HL-60/S4 treated with retinoic acid at 250 ng/mL for 4 days and 3 days (cell line): ENCODE measurements around the gene KCNH4.
"Not testable (repeated sequence)": the region's sequence is repeated elsewhere in the genome, so short reads cannot be mapped to it uniquely, and the experiment has no call there.

Experiments used
- in situ Hi-C: fragments of 300-500 bp; cut with MboI; formaldehyde crosslinking; loops from 2 replicates; pipeline ENCODE4 v1.7.0; 2022; ENCODE audit warnings: low sequenced_read_pairs

KCNH4 gene

DNA sequence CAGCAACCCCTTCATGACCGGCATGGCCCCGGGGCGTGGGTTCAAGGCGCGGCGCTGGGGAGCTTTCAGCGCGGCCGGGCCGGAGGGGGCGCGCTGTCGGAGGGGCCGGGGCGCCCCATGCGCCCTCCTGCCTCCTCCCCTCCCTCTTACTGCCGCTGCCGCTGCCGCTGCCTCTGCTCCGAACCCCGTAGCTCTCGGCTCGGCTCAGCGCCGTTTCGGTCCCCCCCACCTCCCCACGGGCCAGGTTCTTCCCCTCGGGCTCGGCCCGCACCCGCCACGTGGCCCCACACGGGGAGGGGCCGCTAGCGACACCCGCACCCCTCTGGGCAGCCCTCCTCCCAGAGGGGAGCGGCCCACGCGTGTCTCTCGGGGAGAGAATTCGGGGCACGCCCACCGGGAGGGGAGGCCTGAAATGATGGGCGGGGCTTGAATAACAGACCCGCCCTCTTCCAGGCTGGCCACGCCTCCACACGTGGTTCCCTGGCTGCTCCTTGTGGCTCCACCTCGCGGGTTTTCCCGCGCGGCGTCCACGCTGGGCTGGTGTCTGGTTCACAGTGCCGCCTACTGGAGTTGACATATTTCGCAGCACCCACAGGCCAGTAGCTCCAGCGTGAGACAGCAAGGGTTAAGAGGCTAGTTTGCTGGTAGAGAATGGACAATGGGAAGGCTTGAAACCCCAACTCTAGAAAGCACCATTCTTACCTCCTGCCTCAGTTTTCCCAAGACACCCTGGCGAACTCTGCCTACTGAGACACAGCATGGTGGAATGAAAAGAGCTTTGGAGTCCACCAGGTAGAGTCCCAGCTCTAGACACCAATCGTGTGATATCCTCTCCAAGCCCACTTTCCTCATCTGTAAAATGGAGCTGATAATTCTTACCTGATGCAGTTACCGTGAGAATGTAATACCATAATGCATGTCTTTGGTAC, at the start of gene KCNH4:
TSS of gene KCNH4 (minus strand) at position 221 of the 929 bp plus-strand sequence. CDS start at position 24, 197 bp downstream.
- in situ Hi-C loops, result no loop called here

DNA sequence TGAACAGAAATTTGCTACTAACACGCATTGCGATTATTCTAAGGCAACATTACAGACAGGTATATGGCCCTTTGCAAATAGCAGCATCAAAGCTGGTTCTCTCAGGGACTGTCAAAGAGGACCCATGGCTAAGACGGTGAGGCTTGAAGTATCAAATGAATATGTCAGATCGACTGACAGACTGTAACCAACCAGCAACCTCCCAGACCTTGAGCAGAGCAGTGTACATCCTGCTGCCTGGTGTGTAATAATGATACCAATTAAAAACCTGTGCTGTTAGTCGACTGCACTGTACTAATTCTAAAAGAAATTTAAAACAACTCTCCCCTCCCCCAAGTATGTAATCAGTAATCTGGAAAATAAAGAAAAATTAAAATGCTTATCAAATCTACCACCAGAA, 49.3 kb upstream of the KCNH4 start:
- in situ Hi-C loops, result no loop called here

DNA sequence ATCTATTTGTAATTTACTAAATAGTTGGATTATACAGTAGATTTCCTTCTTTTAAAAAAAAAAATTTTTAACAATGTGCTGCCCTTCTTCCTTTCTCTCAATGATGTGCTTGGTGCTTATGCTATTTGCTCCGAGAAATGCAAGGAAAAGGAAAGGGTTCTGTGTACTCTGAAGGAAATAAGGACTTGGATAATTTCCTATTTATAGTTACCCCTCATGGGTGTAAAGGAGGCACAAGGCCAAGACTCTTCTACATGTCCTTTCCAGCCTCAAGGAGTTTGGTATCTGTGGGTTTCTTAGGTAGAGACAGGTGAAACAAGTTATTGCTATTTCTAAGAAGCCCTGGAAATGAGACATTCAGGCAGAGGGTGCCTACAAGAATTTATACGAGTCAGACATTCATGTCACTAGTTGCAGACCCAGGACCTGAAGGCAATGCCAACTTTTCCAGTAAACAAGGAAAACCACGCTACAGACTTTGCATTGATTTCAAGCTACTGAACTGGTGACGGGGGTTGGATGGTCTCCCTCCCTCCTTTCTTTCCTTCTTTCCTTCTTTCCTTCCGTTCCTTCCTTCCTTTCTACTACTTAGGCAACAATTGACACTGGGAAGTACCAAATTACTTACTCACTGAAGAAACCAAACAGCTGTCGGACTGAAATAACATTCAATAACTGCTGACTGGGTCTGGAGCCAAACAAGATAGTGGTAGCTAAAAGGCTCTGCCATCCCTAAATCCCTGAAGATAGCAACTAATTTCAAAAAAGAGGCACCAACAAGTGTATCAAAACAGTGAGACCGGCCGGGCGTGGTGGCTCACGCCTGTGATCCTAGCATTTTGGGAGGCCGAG, 47.1 kb upstream of the KCNH4 start:
- in situ Hi-C loops, result no loop called here

- in situ Hi-C loops, result no loop called here
These were observed 44.7 kb upstream of the KCNH4 start for GRCh38 chr17:42225646-42226045.

GRCh38 chr17:42224651-42225050, 43.7 kb upstream of the KCNH4 start:
- in situ Hi-C loops, result no loop called here

GRCh38 chr17:42221886-42222745, 41.2 kb upstream of the KCNH4 start:
- in situ Hi-C loops, result no loop called here

- in situ Hi-C loops, result not testable (repeated sequence)
These were observed 38.3 kb upstream of the KCNH4 start for GRCh38 chr17:42219280-42219679.

DNA sequence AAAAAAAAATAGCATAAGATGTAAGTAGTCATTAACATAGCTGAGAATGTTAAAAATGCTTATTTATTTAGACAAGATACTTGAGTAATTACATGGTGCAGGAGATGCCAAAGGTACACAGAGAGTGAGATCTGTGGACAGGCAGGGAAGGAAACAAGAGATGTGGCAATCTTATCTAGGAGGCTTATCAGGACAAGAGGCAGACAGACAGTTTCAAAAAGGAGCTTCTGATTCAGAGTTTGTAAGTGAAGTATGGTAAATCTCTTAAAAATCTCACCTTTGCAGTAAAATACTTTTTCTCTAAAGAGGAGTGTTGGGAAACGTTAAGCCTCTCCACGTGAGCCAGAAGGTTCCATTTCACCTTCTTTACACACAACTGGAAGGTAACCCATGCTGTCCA, 33.2 kb upstream of the KCNH4 start:
- in situ Hi-C loops, result no loop called here

DNA sequence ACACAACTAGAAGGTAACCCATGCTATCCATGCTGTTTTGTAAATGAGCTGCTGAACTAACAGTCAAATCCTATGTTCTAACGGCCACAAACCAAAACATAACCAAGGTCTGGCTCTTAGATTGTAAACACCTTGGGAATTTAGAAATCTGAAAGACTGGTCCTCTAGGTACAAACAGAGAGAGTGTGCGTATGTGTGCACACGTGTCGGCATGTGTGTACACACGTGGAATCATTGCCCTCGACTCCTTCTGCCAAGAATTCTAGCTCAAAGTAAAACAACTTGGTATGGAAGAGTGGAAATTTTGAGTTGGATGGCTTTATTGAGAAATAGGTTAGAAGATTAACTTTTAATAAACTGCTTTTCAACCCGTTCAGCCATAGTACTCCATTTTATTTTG, 31.4 kb upstream of the KCNH4 start:
- in situ Hi-C loops, result no loop called here

DNA sequence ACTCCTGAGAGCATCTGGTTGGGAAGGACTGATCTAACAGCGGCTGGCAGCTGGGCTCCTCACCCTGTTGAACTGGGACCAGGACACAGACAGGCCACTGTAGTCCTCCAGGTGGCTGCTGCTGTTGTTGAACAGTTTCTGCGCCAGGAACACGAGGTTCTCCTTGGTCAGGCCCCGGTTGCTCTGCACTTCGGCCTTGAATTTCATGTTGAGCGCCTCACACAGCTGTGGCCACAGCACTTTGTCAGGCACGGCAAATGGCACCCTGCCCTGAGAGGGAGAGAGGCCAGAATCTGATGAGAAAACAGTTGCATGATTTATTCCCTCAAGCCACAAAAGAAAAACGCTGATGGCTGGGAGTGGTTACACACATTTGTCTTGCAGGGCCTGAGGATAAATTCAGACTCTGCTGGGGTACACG, 31.0 kb upstream of the KCNH4 start:
- in situ Hi-C loops, result not testable (repeated sequence)

DNA sequence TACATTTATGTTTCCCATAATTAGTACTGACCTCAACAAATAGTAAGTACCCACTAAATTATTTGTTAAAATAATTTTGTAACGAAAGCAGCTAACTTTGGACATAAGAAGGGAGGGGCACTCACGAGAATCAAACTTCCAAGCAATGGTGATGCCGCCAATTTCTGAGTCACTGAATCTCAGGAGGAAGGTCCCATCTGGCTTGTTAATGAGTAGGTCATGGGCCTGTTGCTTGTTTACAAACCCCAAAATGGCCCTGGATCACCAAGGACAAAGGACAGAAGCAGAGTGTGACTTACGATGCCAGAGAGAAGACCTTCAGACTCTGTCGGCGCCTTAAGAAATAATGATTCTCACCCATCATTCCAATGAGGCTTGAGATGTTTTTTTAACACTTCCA, 29.1 kb upstream of the KCNH4 start:
- in situ Hi-C loops, result no loop called here

DNA sequence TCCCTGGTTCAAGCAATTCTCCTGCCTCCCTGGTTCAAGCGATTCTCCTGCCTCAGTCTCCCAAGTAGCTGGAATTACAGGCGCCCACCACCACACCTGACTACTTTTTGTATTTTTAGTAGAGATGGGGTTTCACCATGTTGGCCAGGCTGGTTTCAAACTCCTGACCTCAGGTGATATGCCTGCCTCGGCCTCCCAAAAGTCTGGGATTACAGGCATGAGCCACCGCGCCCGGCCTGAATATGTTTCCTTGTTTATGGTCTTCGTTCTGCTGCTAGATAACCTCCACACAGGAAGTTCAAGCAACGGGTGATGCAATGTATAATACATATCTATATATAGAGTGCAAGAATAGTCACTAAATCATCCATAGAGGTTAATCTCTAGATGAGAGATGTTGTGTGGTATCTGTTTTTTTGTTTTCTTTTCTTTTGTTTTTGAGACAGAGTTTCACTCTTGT, 25.2 kb upstream of the KCNH4 start:
- in situ Hi-C loops, result not testable (repeated sequence)

GRCh38 chr17:42203354-42203753, 22.4 kb upstream of the KCNH4 start:
- in situ Hi-C loops, result no loop called here

DNA sequence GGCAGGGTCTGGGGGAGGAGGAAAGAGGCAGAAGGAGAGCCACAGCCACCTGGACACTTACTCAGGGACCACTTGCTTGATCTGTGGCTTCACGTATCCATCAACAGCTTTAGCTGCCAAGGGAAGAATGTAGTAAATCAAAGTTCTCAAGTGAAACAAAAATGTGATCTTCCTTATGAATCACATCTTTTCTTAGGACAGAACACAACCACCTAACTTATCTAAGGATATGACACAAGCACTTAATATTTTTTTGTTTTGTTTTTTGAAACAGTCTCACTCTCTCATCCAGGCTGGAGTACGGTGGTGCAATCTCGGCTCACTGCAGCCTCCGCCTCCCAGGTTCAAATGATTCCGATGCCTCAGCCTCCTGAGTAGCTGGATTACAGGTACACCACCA, 21.8 kb upstream of the KCNH4 start:
- in situ Hi-C loops, result no loop called here

GRCh38 chr17:42202159-42202558, 21.2 kb upstream of the KCNH4 start:
- in situ Hi-C loops, result no loop called here

DNA sequence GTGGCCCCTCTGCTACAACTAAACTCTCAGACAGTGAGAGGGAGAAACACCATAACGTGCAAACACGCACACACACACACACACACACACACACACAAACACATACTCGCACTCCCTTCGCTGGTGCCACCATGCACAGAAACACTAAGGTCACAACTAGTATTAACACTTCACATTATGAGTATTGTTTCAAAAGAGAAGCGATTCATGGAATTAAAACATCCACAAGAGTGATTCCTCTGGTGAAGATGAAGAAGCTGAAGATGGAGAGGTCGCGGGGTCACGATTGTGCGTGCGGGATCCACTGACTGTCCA, 20.5 kb upstream of the KCNH4 start:
- in situ Hi-C loops, result no loop called here

DNA sequence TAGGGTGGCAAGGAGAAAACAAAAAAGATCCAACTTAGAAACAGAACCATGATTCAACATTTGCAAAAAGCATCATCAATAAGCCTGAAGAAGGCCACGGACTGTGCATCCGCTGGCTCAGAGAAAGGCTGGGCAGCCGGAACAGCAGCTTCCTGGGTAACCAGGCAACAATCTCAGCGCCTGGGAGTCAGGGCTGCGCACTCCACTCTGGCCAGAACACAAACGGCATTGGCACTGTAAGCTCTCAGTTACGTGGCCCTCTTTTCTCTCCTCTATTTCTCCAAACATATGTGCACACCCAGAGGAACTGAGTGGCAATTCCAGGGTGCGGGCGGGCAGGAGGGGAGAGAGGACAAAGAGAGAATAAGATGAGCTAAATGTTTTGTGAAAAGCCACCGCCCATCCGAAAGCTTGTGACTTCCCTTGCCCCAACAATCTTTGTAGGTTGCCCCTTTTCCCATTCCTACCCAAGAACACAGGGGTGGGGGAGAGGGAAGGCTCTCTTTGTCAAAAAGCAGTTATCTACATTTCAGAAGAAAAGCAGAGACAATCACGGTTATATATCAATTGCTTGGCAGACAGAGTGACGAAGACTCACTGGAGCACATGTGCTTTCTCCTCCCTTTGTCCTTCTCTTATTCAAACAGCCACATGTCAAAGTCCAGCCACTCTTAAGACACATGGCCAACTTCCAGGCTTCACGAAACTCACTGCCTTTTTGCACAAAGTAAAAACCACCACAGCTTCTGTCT, 19.9 kb upstream of the KCNH4 start:
- in situ Hi-C loops, result no loop called here

DNA sequence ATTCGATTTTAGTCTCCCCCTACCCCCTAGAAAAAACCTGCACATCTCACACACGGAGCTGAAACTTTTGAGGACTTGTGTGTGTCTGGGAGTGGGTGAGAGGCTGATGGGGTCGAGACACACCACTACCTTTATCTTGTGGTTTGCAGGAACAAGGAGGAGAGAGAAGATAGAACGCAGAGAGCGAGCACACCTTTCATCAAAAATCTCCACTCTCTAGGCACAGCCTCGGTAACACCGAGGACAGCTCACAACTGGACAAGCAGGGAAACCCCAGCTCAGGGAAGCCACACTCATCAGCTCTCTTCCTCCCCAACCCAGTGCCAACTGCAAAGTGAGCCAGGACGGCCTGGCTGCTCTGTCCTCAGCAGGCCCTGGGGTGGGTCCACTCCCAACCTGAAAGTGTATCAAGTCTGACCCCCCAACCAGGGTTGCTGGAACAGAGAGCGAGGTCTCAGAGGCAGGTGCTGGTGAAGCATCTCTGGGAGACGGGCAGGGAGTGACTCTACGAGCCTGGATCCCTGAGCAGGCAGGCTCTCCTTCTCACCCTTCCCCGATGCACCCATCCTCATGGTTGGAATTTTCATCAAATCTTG, 18.6 kb upstream of the KCNH4 start:
- in situ Hi-C loops, result no loop called here

DNA sequence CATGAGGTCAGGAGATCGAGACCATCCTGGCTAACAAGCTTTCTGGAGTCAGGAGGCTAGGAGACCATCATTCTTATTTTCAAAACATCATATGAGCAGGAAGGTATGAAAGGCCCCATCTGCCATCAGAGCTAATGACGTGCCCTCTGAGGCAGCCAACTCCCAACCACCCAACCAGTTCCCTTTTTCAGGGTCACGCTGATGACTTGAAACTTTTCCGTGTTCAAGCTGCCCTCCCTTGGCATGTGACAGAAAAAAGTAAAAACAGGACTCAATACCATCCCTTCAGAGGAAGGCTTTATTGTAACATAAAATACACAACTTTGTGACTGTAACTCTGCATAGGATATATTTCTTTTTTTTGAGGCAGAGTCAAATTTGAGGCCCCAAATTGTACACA, 18.0 kb upstream of the KCNH4 start:
- in situ Hi-C loops, result no loop called here
